ENCODE measurements around the gene MSI2.
A peak's percentile ranks its signal among the peaks of the same experiment; 100 is the strongest.

Gene MSI2

DNA sequence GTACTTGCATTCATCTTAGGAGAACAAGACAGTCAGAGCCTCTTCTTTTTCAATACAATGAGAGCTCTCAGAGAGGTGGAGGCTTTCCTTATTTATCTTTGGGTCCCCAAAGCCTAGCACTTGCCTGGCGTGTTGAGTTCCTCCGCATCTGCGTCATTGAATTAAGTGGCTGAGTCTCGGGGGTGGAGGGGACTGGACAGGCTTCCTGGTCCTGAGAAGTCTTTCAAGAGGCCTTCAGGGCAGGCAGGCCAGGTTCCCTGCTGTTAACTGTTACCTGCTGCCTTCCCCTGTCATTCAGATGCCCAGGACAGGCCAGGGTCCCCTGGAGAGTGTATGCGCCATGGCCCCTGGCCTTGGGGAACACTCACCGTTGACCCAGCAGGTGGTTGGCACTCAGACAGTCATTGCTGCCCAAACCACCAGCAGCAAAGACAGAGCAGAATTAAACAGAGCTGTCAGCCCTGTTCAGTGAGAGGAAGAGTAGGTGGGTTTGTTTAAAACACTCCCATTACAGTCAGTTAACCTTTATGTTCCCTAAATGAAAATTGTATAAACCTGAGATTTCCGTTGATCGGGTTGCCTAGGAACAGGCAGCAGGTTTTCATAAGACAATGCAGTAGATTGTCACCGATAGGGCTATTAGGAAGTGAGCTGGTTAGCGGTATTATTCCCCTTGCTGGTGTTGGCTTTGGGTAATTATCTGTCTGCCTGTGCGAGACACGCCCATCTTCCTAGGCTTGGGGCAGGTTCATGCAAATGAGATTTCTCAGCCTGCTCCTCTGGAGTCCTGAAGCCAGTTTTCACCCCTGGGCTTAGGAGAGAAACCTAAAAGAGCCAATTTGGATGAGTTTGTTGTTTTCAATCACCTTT lies 356.1 kb downstream of the MSI2 start:
- H2BK120ac ChIP-seq (ENCODE audit: insufficient read depth, low read length, poor library complexity) = no peak overlapping the region
- H3K14ac ChIP-seq (ENCODE audit: low read length) = no peak overlapping the region
- no peaks in the 10 kb centered on the region for H3K79me2 ChIP-seq (ENCODE audit: control insufficient read depth, insufficient read depth, low read length, poor library complexity)
- no peak overlapping the region for H2BK12ac ChIP-seq (ENCODE audit: low read length)
- H3K4me3 ChIP-seq (ENCODE audit: low read depth, low read length) = no peak overlapping the region
- peak overlapping the region; percentile 35 for H3K27ac ChIP-seq (ENCODE audit: low read depth, low read length)
- H3K4me1 ChIP-seq (ENCODE audit: control insufficient read depth in 1 of 2, insufficient read depth in 2 of 2, low read length in 2 of 2) = peaks cover 21 to 25% of the 10 kb centered on the region in 2 experiments
- no peaks in the 10 kb centered on the region for H3K27me3 ChIP-seq (ENCODE audit: insufficient read depth, low read length)
- H3K4ac ChIP-seq (ENCODE audit: low read depth, low read length) = no peak overlapping the region
- WGBS (ENCODE audit: extremely low coverage, insufficient coverage, insufficient read length) = no CpG with 5 or more reads among the region's 12 CpGs
- H3K4me2 ChIP-seq (ENCODE audit: low read length) = no peak overlapping the region
- H3K23ac ChIP-seq (ENCODE audit: low read length) = no peak overlapping the region
- H3K9me3 ChIP-seq (ENCODE audit: insufficient read depth, low read depth, low read length) = no peaks in the 10 kb centered on the region
- no peak overlapping the region for H2AK5ac ChIP-seq (ENCODE audit: low read length)
- H2AFZ ChIP-seq (ENCODE audit: insufficient read depth, low read length, poor library complexity) = no peak overlapping the region
- H4K8ac ChIP-seq (ENCODE audit: low read depth, low read length) = no peak overlapping the region
- H4K91ac ChIP-seq (ENCODE audit: low read depth, low read length) = peak overlapping the region; percentile 62
- peaks cover 2 to 6% of the 10 kb centered on the region in 2 experiments for H3K36me3 ChIP-seq (ENCODE audit: control insufficient read depth in 1 of 2, insufficient read depth in 2 of 2, low read length in 2 of 2)
- no peak overlapping the region for H3K9ac ChIP-seq (ENCODE audit: low read length)
- no peak overlapping the region for H4K12ac ChIP-seq (ENCODE audit: low read depth, low read length)
- H3K18ac ChIP-seq (ENCODE audit: low read length) = no peak overlapping the region
- no peak overlapping the region for H2BK5ac ChIP-seq (ENCODE audit: low read depth, low read length, poor library complexity)
- DNase-seq = peak; percentile 19 to 25
- H3K79me1 ChIP-seq (ENCODE audit: low read length) = peaks cover 6% of the 10 kb centered on the region

DNA sequence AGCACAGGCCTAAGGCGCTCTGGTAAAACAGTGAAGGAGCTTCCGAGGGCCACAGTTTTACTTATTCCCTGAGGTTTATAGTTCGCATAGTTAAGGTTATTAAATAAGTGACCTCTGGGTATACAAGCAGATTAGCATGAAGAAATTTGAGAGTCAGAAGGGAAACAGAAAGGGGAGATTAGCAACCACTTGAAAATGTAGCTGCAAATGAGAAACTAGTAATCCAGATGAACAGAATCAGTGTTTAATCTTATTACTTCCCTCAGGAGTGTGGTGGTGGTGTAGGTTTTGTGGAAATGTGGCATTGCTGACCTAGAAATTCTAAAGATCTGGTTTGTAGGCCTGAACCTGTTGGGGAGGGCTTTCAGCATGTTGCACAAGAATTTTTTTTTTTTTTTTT lies 358.4 kb downstream of the MSI2 start:
- Histone ChIP-seq H3K18ac (ENCODE audit: low read length) (no peak overlapping the region), H3K4me2 (ENCODE audit: low read length) (no peak overlapping the region), H3K14ac (ENCODE audit: low read length) (no peak overlapping the region), H3K27me3 (ENCODE audit: insufficient read depth, low read length) (no peaks in the 10 kb centered on the region), H3K79me2 (ENCODE audit: control insufficient read depth, insufficient read depth, low read length, poor library complexity) (no peaks in the 10 kb centered on the region), H3K4me3 (ENCODE audit: low read depth, low read length) (no peak overlapping the region), H3K36me3 (ENCODE audit: control insufficient read depth in 1 of 2, insufficient read depth in 2 of 2, low read length in 2 of 2) (peaks cover 9% of the 10 kb centered on the region in 2 experiments), H4K8ac (ENCODE audit: low read depth, low read length) (no peak overlapping the region), H2AFZ (ENCODE audit: insufficient read depth, low read length, poor library complexity) (no peak overlapping the region), H3K4me1 (ENCODE audit: control insufficient read depth in 1 of 2, insufficient read depth in 2 of 2, low read length in 2 of 2) (peaks cover 22 to 26% of the 10 kb centered on the region in 2 experiments), H3K9me3 (ENCODE audit: insufficient read depth, low read depth, low read length) (no peaks in the 10 kb centered on the region), H2BK120ac (ENCODE audit: insufficient read depth, low read length, poor library complexity) (no peak overlapping the region), H3K23ac (ENCODE audit: low read length) (no peak overlapping the region), H3K9ac (ENCODE audit: low read length) (no peak overlapping the region), H2AK5ac (ENCODE audit: low read length) (no peak overlapping the region), H2BK5ac (ENCODE audit: low read depth, low read length, poor library complexity) (no peak overlapping the region), H3K4ac (ENCODE audit: low read depth, low read length) (no peak overlapping the region), H3K79me1 (ENCODE audit: low read length) (peaks cover 12% of the 10 kb centered on the region), H4K91ac (ENCODE audit: low read depth, low read length) (no peak overlapping the region), H2BK12ac (ENCODE audit: low read length) (no peak overlapping the region), H4K12ac (ENCODE audit: low read depth, low read length) (no peak overlapping the region), H3K27ac (ENCODE audit: low read depth, low read length) (peak overlapping the region; percentile 21)
- no peak for DNase-seq
- no CpG with 5 or more reads among the region's 3 CpGs for WGBS (ENCODE audit: extremely low coverage, insufficient coverage, insufficient read length)

DNA sequence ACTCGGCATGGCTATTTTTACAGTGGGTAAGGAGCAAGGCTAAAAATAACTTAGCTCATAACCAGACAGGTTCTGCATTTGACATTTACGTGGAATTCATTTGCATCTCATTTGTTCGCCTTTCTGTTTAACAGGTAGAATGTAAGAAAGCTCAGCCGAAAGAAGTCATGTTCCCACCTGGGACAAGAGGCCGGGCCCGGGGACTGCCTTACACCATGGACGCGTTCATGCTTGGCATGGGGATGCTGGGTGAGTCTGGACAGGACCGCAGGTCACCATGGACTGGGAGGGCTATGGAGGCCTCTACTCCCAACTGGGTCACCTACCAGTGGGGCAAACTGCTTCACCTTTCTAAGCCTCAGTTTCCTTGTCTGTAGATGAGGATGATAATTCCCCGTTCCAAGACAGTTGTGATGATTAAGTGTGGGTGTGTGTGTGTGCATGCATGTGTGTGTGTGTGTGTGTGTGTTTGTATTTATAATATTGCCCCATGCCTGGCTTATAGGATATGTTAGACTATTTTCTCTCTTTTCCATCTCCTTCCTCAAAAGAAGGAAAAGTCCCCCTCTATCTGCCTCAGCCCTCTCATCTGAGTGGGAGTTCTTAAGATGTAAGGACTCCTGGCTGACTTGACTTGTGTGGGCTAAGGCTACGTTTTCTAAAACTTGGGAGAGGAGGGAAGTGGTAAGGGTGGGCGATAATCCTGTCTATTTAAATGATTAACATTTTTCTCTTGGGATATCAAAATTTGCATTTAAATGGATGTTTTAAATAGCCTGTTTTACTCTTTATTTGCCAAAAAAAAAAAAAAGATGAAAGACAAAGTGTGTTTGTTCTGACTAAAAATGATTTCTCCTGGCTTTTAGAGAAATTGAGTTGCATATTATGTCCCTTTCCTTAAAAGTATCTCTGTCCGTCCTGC lies 359.8 kb downstream of the MSI2 start:
- Histone ChIP-seq H3K27ac (ENCODE audit: low read depth, low read length) (no peak overlapping the region), H3K27me3 (ENCODE audit: insufficient read depth, low read length) (no peaks in the 10 kb centered on the region), H3K4me3 (ENCODE audit: low read depth, low read length) (no peak overlapping the region), H3K9ac (ENCODE audit: low read length) (no peak overlapping the region), H2AK5ac (ENCODE audit: low read length) (no peak overlapping the region), H3K4me1 (ENCODE audit: control insufficient read depth in 1 of 2, insufficient read depth in 2 of 2, low read length in 2 of 2) (peaks cover 30 to 33% of the 10 kb centered on the region in 2 experiments), H3K23ac (ENCODE audit: low read length) (no peak overlapping the region), H3K14ac (ENCODE audit: low read length) (no peak overlapping the region), H4K91ac (ENCODE audit: low read depth, low read length) (peak overlapping the region; percentile 0), H3K18ac (ENCODE audit: low read length) (no peak overlapping the region), H2BK120ac (ENCODE audit: insufficient read depth, low read length, poor library complexity) (no peak overlapping the region), H3K4me2 (ENCODE audit: low read length) (no peak overlapping the region), H3K9me3 (ENCODE audit: insufficient read depth, low read depth, low read length) (no peaks in the 10 kb centered on the region), H2BK12ac (ENCODE audit: low read length) (no peak overlapping the region), H2BK5ac (ENCODE audit: low read depth, low read length, poor library complexity) (no peak overlapping the region), H3K79me2 (ENCODE audit: control insufficient read depth, insufficient read depth, low read length, poor library complexity) (no peaks in the 10 kb centered on the region), H2AFZ (ENCODE audit: insufficient read depth, low read length, poor library complexity) (no peak overlapping the region), H3K36me3 (ENCODE audit: control insufficient read depth in 1 of 2, insufficient read depth in 2 of 2, low read length in 2 of 2) (peaks cover 14 to 15% of the 10 kb centered on the region in 2 experiments), H4K8ac (ENCODE audit: low read depth, low read length) (no peak overlapping the region), H4K12ac (ENCODE audit: low read depth, low read length) (no peak overlapping the region), H3K79me1 (ENCODE audit: low read length) (peaks cover 22% of the 10 kb centered on the region), H3K4ac (ENCODE audit: low read depth, low read length) (no peak overlapping the region)
- DNase-seq = no peak
- WGBS (ENCODE audit: extremely low coverage, insufficient coverage, insufficient read length) = no CpG with 5 or more reads among the region's 13 CpGs

DNA sequence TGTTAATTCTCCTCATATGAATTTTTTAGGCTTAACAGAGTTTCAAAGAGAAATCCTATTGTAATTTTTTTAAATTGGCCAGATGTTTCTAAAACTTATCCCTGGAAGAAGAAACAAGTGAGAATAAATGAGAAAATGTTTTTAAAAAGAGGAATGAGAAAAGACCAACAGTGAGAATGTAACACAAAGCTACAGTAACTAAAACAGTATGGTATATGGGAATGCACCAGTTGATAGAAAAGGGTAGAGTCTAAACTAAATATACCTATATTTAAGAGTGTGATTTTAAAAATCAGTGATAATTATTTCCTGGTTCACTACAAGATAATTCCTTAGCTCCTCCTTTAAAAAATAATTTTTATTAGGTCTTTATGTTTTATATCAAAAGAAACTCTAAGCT lies 360.9 kb downstream of the MSI2 start:
- Histone ChIP-seq H3K79me2 (ENCODE audit: control insufficient read depth, insufficient read depth, low read length, poor library complexity) (no peaks in the 10 kb centered on the region), H2AK5ac (ENCODE audit: low read length) (no peak overlapping the region), H3K4me3 (ENCODE audit: low read depth, low read length) (no peak overlapping the region), H2BK120ac (ENCODE audit: insufficient read depth, low read length, poor library complexity) (no peak overlapping the region), H3K36me3 (ENCODE audit: control insufficient read depth in 1 of 2, insufficient read depth in 2 of 2, low read length in 2 of 2) (peaks cover 14 to 15% of the 10 kb centered on the region in 2 experiments), H3K4me2 (ENCODE audit: low read length) (no peak overlapping the region), H3K9me3 (ENCODE audit: insufficient read depth, low read depth, low read length) (no peaks in the 10 kb centered on the region), H2AFZ (ENCODE audit: insufficient read depth, low read length, poor library complexity) (no peak overlapping the region), H3K9ac (ENCODE audit: low read length) (no peak overlapping the region), H3K4ac (ENCODE audit: low read depth, low read length) (no peak overlapping the region), H4K8ac (ENCODE audit: low read depth, low read length) (no peak overlapping the region), H2BK12ac (ENCODE audit: low read length) (no peak overlapping the region), H2BK5ac (ENCODE audit: low read depth, low read length, poor library complexity) (no peak overlapping the region), H3K14ac (ENCODE audit: low read length) (no peak overlapping the region), H3K79me1 (ENCODE audit: low read length) (peaks cover 21% of the 10 kb centered on the region), H3K23ac (ENCODE audit: low read length) (no peak overlapping the region), H3K27me3 (ENCODE audit: insufficient read depth, low read length) (no peaks in the 10 kb centered on the region), H3K27ac (ENCODE audit: low read depth, low read length) (no peak overlapping the region), H4K12ac (ENCODE audit: low read depth, low read length) (no peak overlapping the region), H3K4me1 (ENCODE audit: control insufficient read depth in 1 of 2, insufficient read depth in 2 of 2, low read length in 2 of 2) (peaks cover 28 to 29% of the 10 kb centered on the region in 2 experiments), H4K91ac (ENCODE audit: low read depth, low read length) (no peak overlapping the region), H3K18ac (ENCODE audit: low read length) (no peak overlapping the region)
- no peak for DNase-seq
